GM19438 (cell line): Measurements from ENCODE around the gene SDC1.

Experiments
- ATAC-seq: cut with Tn5 transposase; IDR thresholded peaks from one replicate; pipeline ENCODE4 v1.9.1; 2021; ENCODE audit warnings: low read depth; ENCODE audit not compliant: unreplicated experiment

The SDC1 gene

DNA sequence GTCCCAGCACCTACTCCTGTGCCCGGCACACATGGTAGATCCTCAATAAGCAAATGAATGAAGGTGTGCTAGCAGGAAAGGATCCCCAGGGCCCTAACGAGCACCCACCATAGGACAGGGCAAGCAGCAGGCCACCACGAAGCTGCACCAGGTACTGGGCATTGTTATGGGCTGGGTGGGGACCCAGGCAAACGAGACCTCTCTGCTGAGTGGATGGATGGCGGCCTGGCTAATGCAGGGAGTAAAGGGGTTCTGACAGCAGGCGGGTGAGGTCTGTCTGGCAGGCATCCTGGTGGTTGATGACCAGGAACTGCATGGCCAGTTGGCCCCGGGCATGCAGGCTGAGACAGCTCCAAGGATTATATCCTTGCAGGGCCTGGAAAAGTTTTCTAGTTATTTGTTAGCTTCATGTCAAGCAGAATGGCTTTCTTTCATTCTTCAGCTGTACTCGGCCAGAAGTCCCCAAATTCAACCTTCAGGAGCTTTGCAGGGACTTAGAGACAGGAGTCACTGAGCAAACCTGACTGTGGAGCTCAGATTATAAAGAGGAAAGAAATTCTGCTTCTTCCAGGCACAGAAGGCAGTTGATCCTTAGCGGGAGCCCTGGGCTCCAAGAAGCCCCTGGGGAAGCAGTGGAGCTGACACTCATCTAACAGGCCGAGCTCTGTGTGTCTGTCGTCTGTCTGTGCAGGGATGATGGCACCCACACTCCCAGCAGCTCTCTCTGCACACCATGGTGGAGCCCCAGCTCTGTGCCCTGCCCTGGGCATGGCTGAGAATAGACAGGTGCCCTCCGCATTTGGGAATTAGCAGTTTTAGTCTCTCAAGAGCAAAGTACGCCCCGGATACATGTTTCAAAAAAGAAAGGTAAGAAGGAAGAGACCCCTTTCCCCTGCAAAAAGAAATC is 51.2 kb downstream of the SDC1 start:
- no peak for ATAC-seq

DNA sequence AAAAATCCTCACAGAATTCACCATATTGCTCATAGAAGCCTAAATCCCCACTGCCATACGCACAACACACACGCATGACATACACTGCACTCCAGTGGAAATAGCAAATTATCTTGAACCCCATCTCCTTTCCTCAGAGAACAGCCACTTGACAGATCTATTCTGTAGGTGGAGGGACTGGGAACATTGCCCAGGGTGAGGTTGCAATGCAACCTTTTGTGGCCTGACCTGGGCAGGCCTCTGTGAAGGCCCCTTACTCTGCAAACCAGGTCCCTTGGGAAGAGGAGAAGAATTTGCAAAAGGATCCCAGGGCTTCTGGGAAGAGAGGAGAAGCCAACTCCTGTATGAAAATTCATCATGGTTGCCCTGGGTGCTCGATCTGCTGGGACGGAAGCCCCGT is 51.9 kb downstream of the SDC1 start:
- no peak for ATAC-seq

DNA sequence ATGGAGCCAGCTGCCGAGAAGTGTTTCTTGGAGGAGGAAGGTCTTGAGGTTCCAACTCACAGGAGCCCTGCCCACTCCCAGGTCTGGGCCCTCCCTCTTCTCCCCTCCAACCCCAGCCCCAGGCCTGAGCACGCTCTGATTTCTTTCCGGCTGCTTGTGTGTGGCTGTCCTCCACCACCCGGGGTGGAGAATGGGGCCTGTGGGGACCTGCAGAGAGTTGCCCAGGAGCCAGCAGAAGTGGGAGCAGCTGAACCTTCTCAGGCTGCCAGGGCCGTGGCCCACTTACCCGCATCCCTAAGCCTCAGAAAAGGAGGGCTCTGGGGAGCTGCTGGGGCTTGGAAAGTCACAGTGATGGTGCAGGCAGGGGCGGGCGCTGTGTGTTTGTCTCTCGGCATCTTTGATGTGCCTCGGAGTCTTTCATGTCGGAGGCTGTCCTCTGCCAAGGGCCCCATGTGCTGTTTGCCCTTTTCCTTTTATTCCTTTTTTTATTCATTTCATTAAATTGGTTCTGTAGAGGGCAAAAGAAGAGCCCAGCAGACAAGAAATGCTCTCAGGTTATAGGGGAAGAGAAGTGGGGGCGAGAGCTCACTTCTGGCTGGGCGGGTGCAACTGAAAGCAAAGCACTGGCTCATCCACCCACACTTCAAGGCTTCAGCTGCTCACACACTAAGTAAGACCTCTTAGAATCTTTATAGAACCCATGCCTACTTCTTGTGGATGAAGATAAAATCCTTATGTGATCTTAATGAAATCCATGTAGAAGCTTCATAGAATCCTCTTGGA is 52.5 kb downstream of the SDC1 start:
- ATAC-seq = no peak

DNA sequence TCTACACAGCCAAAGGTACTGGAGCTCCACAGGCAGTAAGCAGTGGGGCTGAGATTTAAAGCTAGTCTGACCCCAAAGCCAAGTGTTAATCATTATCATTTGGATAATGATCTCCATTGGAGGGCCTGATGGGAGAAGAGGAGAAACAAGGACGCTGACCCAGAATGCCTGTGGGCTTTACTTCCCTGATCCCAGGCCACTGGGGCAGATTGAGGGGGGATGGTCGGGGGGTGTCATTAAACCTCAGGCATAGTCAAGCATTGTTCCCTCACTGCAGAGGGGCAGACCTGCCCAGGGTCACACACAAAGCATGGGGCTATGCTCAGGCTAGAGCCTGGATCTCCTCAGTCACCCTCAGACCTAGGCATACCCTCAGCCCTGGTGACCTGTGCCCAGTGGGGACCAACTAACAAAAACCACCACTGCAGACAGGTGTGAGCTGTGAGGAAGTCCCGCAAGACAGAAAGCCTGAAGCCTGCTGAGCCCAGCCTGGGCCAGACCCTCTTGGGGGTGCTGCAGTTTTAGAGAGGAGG is 53.4 kb downstream of the SDC1 start:
- no peak for ATAC-seq

DNA sequence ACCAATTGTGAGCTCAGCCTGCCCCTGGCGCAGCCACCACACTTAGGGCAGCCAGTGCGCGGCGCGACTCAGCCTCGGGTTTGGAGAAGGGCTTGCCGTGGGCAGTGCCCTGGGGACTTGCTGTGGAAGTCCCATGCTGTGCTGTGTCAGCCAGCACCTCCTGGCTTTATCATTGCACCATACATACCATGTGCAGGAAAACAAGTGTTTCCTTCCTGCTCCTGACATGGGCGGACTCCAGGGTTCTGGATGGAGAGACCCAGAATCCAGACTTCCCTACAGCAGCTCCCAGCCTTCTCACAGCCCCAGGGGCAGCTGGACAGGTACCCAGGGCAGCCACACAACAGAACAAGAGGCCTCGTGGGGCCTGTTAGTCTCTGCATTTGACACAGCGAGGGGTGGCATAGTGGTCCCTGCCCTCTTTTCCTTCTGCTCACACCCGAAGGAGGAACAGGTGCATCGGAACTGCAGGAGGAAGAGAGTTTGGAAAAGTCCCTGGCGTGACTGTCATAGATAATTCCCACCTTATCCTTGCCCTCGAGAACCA is 54.2 kb downstream of the SDC1 start:
- ATAC-seq = no peak

DNA sequence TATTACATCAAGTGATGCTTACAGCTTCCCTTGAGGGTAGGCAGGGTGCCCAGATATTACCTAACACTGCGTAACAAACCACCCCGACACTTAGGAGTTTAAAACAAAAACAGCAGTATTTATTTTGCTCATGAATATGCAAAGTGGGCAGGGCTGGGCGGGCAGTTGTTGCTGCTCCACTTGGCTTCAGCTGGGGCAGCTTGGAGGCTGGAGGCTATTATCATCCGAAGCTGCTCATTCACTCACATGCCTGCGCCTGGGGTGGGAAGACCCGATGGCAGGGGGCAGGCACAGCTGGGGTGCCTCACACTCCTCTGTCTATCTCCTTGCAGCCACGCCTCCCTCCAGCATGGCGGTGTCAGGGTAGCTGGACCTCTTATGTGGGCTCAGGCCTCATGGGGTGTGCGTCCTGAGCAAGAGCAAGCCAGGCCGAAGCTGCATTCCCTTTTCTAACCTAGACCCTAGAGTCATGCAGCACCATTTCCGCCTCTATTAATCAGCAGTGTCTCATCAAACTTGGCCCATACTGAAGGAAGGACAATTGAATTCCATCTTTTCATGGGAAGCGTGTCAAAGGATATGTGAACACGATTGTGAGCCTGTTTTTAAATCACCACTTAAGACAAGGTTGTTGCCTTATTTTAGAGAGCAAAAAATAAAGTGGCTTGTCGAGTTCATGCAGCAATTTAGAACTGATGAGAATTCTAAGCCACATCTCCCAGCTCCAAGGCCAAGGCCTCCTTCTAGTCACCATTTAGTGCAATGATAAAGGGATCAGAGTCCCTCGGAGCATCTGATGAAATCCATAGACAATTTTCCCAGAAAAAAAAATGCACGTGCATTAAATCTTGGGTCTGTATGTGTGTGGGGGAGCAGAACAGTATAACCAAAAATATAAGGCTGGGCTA is 54.9 kb downstream of the SDC1 start:
- no peak for ATAC-seq

- ATAC-seq = no peak
These were observed 55.9 kb downstream of the SDC1 start for GRCh38 chr2:20168727-20169696.

DNA sequence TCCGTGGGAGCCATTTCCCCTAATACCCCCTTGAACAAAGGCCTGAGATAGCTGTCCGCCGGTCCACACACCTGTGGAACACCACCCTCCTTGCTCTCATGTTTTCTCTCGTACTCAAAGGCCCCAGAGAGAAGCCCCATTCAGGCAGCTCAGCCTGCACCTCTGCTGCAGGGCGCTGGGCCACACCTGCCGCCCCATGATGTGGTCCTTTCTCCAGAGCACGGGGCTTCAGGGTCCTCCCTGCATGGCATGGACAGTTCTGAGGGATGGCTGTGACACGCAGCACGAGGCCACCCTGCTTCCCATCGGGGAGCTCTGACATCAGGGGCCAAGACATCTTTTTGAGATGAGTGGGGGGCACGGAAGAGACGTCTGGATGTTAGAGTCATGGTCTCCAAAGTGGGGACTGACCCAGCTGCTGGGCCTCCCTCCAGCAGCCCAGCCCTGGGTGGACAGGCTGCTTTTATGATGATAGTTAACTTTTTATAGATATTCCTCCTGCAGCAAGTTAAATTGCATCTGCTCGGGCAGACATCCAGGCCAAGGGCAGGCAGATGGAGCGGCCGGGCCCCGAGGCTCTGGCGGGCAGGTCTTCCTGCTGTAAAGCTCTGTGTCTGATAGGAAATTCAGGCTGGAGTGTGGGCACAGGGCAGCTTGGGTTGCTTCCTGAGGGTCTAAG is 56.7 kb downstream of the SDC1 start:
- ATAC-seq = no peak

- ATAC-seq = no peak
These were observed 57.6 kb downstream of the SDC1 start for GRCh38 chr2:20167356-20167755.

GRCh38 chr2:20165677-20166509 is 59.0 kb downstream of the SDC1 start:
- ATAC-seq = peak; percentile 76

- ATAC-seq = no peak
These were observed 60.0 kb downstream of the SDC1 start for GRCh38 chr2:20164734-20165478.

GRCh38 chr2:20164061-20164733 is 60.7 kb downstream of the SDC1 start:
- no peak for ATAC-seq

- no peak for ATAC-seq
These were observed 65.4 kb downstream of the SDC1 start for GRCh38 chr2:20159411-20160070.

DNA sequence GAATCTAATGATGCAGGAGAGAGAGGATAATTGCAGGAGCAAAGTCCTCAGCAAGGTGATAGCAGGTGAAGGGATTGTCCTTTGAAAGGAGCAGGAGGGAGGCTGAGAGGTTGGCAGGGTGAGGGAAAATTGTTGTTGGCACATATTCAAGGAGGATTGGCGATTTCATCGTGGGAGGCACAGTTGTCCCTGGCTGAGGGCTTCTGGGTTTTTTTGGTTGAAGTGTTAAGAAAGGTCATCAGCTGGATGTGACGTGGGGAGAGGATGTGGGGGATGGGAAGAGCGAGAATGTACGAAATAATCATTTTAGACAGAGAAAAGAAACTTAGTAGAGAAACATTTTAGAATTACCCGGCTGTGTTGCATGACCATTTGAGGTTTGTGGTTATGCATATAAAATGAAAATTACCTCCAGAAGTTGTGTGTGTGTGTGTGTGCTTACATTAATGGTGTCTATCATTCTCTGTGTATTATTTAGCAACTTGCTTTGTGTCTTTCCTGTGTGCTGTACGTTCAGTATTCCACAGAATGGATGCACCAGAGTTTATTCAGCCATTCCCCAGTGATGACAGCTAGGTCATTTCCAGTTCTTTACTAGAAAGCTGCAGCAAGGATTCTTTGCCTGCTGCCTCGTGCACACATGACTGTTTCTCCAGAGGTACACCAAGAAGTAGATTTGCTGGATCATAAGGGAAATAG is 67.6 kb downstream of the SDC1 start:
- no peak for ATAC-seq

- ATAC-seq = no peak
These were observed 68.1 kb downstream of the SDC1 start for GRCh38 chr2:20156836-20157192.
